HG03439 (cell line): ENCODE measurements around the gene ZNF598.
A peak's percentile ranks its signal among the peaks of the same experiment; 100 is the strongest.

Source experiments
- ATAC-seq: cut with Tn5 transposase; IDR thresholded peaks from one replicate; pipeline ENCODE4 v1.9.1; 2021; ENCODE audit warnings: mild to moderate bottlenecking, moderate library complexity; ENCODE audit not compliant: unreplicated experiment

ZNF598 gene

GRCh38 chr16:2008009-2008526 is 1.6 kb downstream of the ZNF598 start:
- ATAC-seq = no peak

- ATAC-seq = no peak
Observed at GRCh38 chr16:2007081-2007836, 2.4 kb downstream of the ZNF598 start.

GRCh38 chr16:2006317-2006716 is 3.3 kb downstream of the ZNF598 start:
- ATAC-seq = no peak

GRCh38 chr16:2005646-2006045 is 4.0 kb downstream of the ZNF598 start:
- ATAC-seq = no peak

GRCh38 chr16:2004795-2005517 is 4.7 kb downstream of the ZNF598 start:
- ATAC-seq = no peak

- peak; percentile 59 for ATAC-seq
Observed at GRCh38 chr16:2003827-2004641, 5.6 kb downstream of the ZNF598 start.

- no peak for ATAC-seq
Observed at GRCh38 chr16:2003231-2003826, 6.3 kb downstream of the ZNF598 start.

GRCh38 chr16:2002406-2003230 is 7.0 kb downstream of the ZNF598 start:
- ATAC-seq = no peak

- no peak for ATAC-seq
Observed at GRCh38 chr16:2001456-2002355, 7.9 kb downstream of the ZNF598 start.

- ATAC-seq = no peak
Observed at GRCh38 chr16:2001035-2001434, 8.6 kb downstream of the ZNF598 start.

GRCh38 chr16:1999866-2000514 is 9.6 kb downstream of the ZNF598 start:
- ATAC-seq = no peak

- no peak for ATAC-seq
Observed at GRCh38 chr16:1998852-1999801, 10.5 kb downstream of the ZNF598 start.

- no peak for ATAC-seq
Observed at GRCh38 chr16:1998360-1998835, 11.2 kb downstream of the ZNF598 start.

- no peak for ATAC-seq
Observed at GRCh38 chr16:1997494-1998359, 11.9 kb downstream of the ZNF598 start.

- ATAC-seq = no peak
Observed at GRCh38 chr16:1993731-1994131, 15.9 kb downstream of the ZNF598 start.

GRCh38 chr16:1992704-1993317 is 16.8 kb downstream of the ZNF598 start:
- no peak for ATAC-seq
